Measurements from ENCODE around the gene TMEM132D. TPM values are rescaled to one million over a fixed set of nuclear protein-coding genes. Genes with fewer than 3 reads are reported as not detected.

TMEM132D gene
- total and polyA plus RNA-seq, 4 donors, result 0.01 to 0.14 (median 0.08) TPM

DNA sequence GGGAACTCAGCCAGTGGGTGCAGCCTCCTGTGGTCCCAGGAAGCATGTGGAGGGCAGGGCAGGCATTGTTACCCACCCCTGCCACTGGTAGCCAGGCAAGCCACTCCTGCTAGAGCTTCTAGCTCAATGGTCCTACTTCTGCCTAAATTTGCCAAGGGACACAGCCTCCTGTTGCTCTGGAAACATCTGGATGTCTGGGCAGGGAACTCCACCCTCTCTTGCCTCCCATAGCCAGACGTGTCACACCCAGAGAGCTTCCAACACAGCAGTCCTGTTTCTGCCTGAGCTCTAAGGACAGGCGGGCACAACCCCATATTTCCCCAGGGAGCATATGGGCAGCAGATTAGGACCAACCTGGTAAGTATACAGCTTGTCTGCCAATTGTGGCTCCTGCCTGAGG is 700.4 kb downstream of the TMEM132D start:
- no peak overlapping the region for H3K9ac ChIP-seq (ENCODE audit: low read depth in 1 of 2, low read length in 2 of 2)
- no peak overlapping the region for H3K4me3 ChIP-seq (ENCODE audit: low read depth in 1 of 3, low read length in 3 of 3)
- no peak for TF ChIP-seq EGR1 (IDR thresholded peaks at IDR 0.05; ENCODE audit: low read depth in 2 of 2)
- no peak for TF ChIP-seq HNF4G (IDR thresholded peaks at IDR 0.05)
- no peak for TF ChIP-seq YY1 (IDR thresholded peaks at IDR 0.05)
- TF ChIP-seq RAD21 (IDR thresholded peaks at IDR 0.05), result no peak
- no peak for TF ChIP-seq RXRA (IDR thresholded peaks at IDR 0.05)
- TF ChIP-seq FOXA1 (IDR thresholded peaks at IDR 0.05), result no peak
- TF ChIP-seq HNF4A (conservative IDR thresholded peaks at IDR 0.05), result no peak
- no peak for TF ChIP-seq MAX (IDR thresholded peaks at IDR 0.05)
- no peak for TF ChIP-seq FOXA2 (IDR thresholded peaks at IDR 0.05)
- no peak for TF ChIP-seq TAF1 (conservative IDR thresholded peaks at IDR 0.05)
- H3K9me3 ChIP-seq (ENCODE audit: control insufficient read depth in 4 of 4, low read length in 3 of 4), result no peaks in the 10 kb centered on the region
- no peaks in the 10 kb centered on the region for H3K4me1 ChIP-seq (ENCODE audit: control insufficient read depth in 4 of 4, insufficient read depth in 4 of 4, low read length in 3 of 4)
- WGBS, result 59% methylated on average over 2 of the region's 2 CpGs
- H3K27ac ChIP-seq (ENCODE audit: low read depth in 1 of 2, low read length in 2 of 2), result no peak overlapping the region
- no peak for DNase-seq (ENCODE audit: low spot score)
- no peaks in the 10 kb centered on the region for H3K36me3 ChIP-seq (ENCODE audit: control insufficient read depth in 4 of 4, insufficient read depth in 3 of 4, low read depth in 1 of 4, low read length in 3 of 4)
- H3K27me3 ChIP-seq (ENCODE audit: control insufficient read depth in 4 of 4, insufficient read depth in 4 of 4, low read length in 3 of 4), result no peaks in the 10 kb centered on the region

- no peak for DNase-seq (ENCODE audit: low spot score)
- Histone ChIP-seq H3K36me3 (ENCODE audit: control insufficient read depth in 4 of 4, insufficient read depth in 3 of 4, low read depth in 1 of 4, low read length in 3 of 4) (no peaks in the 10 kb centered on the region), H3K27me3 (ENCODE audit: control insufficient read depth in 4 of 4, insufficient read depth in 4 of 4, low read length in 3 of 4) (no peaks in the 10 kb centered on the region), H3K9me3 (ENCODE audit: control insufficient read depth in 4 of 4, low read length in 3 of 4) (no peaks in the 10 kb centered on the region), H3K4me3 (ENCODE audit: low read depth in 1 of 3, low read length in 3 of 3) (no peak overlapping the region), H3K27ac (ENCODE audit: low read depth in 1 of 2, low read length in 2 of 2) (no peak overlapping the region), H3K4me1 (ENCODE audit: control insufficient read depth in 4 of 4, insufficient read depth in 4 of 4, low read length in 3 of 4) (no peaks in the 10 kb centered on the region), H3K9ac (ENCODE audit: low read depth in 1 of 2, low read length in 2 of 2) (no peak overlapping the region)
- no peak for TF ChIP-seq SP1 (IDR thresholded peaks at IDR 0.05)
- TF ChIP-seq, protein P1, sequence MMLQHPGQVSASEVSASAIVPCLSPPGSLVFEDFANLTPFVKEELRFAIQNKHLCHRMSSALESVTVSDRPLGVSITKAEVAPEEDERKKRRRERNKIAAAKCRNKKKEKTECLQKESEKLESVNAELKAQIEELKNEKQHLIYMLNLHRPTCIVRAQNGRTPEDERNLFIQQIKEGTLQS (IDR thresholded peaks at IDR 0.05), result no peak
- TF ChIP-seq HNF4A (conservative IDR thresholded peaks at IDR 0.05), result no peak
- TF ChIP-seq FOXA2 (IDR thresholded peaks at IDR 0.05), result no peak
- TF ChIP-seq RAD21 (IDR thresholded peaks at IDR 0.05), result no peak
- no peak for TF ChIP-seq RXRA (IDR thresholded peaks at IDR 0.05)
- no peak for TF ChIP-seq REST (IDR thresholded peaks at IDR 0.05)
- no peak for TF ChIP-seq EGR1 (IDR thresholded peaks at IDR 0.05; ENCODE audit: low read depth in 2 of 2)
- TF ChIP-seq, protein P2, sequence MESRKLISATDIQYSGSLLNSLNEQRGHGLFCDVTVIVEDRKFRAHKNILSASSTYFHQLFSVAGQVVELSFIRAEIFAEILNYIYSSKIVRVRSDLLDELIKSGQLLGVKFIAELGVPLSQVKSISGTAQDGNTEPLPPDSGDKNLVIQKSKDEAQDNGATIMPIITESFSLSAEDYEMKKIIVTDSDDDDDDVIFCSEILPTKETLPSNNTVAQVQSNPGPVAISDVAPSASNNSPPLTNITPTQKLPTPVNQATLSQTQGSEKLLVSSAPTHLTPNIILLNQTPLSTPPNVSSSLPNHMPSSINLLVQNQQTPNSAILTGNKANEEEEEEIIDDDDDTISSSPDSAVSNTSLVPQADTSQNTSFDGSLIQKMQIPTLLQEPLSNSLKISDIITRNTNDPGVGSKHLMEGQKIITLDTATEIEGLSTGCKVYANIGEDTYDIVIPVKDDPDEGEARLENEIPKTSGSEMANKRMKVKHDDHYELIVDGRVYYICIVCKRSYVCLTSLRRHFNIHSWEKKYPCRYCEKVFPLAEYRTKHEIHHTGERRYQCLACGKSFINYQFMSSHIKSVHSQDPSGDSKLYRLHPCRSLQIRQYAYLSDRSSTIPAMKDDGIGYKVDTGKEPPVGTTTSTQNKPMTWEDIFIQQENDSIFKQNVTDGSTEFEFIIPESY (IDR thresholded peaks at IDR 0.05), result no peak
- TF ChIP-seq HNF4G (IDR thresholded peaks at IDR 0.05), result no peak
- TF ChIP-seq JUND (IDR thresholded peaks at IDR 0.05), result no peak
- TF ChIP-seq, protein P3, sequence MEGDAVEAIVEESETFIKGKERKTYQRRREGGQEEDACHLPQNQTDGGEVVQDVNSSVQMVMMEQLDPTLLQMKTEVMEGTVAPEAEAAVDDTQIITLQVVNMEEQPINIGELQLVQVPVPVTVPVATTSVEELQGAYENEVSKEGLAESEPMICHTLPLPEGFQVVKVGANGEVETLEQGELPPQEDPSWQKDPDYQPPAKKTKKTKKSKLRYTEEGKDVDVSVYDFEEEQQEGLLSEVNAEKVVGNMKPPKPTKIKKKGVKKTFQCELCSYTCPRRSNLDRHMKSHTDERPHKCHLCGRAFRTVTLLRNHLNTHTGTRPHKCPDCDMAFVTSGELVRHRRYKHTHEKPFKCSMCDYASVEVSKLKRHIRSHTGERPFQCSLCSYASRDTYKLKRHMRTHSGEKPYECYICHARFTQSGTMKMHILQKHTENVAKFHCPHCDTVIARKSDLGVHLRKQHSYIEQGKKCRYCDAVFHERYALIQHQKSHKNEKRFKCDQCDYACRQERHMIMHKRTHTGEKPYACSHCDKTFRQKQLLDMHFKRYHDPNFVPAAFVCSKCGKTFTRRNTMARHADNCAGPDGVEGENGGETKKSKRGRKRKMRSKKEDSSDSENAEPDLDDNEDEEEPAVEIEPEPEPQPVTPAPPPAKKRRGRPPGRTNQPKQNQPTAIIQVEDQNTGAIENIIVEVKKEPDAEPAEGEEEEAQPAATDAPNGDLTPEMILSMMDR (IDR thresholded peaks at IDR 0.05; ENCODE audit: low read depth, low read length, missing input control), result no peak
- no peak for TF ChIP-seq GABPA (IDR thresholded peaks at IDR 0.05 in 1 of 2, conservative IDR thresholded peaks at IDR 0.05 in 1 of 2)
- 56% methylated on average over 6 of the region's 6 CpGs for WGBS
Observed at GRCh38 chr12:129202109-129202814, 701.6 kb downstream of the TMEM132D start.

Measured in liver (tissue), 9 donors.